Heart right ventricle (tissue), 16 donors: ENCODE measurements around the gene RMDN2. TPM values are rescaled to one million over a fixed set of nuclear protein-coding genes. Genes with fewer than 3 reads are reported as not detected.
A peak's percentile ranks its signal among the peaks of the same experiment; 100 is the strongest.
"Not testable (repeated sequence)": the region's sequence is repeated elsewhere in the genome, so short reads cannot be mapped to it uniquely, and the experiment has no call there.

ENCODE experiments used
- ATAC-seq, 8 donors: fragments of 200-7000 bp; cut with Tn5 transposase; one replicate each; pipeline ENCODE4 v1.9.1; 2020; ENCODE audit warnings: mild to moderate bottlenecking in 8 of 8, moderate library complexity in 8 of 8, moderate number of reproducible peaks in 1 of 8
- DNase-seq, 2 donors: peaks; one replicate each; pipeline ENCODE4 v3.0.0-alpha.2; 2020
- H3K27ac ChIP-seq, 10 donors: fragments of 200-600 bp; sonication (generic) in 2 of 10; one replicate each; pipeline versions ENCODE4 v1.5.0 to v1.8.0; 2020 to 2022; ENCODE audit warnings: mild to moderate bottlenecking in 3 of 10
- H3K27me3 ChIP-seq, 7 donors: fragments of 200-600 bp; one replicate each; pipeline ENCODE4 v1.8.0; 2021 to 2022; ENCODE audit warnings: mild to moderate bottlenecking in 2 of 7
- H3K36me3 ChIP-seq, 9 donors: fragments of 200-600 bp; sonication (generic) in 1 of 9; one replicate each; pipeline versions ENCODE4 v1.5.0 to v1.8.0; 2020 to 2022; ENCODE audit warnings: mild to moderate bottlenecking in 2 of 9
- H3K4me1 ChIP-seq, 9 donors: fragments of 200-600 bp; sonication (generic) in 1 of 9; one replicate each; pipeline versions ENCODE4 v1.5.0 to v1.8.0; 2020 to 2022; ENCODE audit warnings: mild to moderate bottlenecking in 4 of 9
- H3K4me3 ChIP-seq, 10 donors: fragments of 200-600 bp; sonication (generic) in 2 of 10; one replicate each; pipeline versions ENCODE4 v1.5.0 to v1.8.0; 2020 to 2022; ENCODE audit warnings: mild to moderate bottlenecking in 7 of 10, moderate library complexity in 2 of 10
- H3K9me3 ChIP-seq, 11 donors: fragments of 200-600 bp in 10 of 11; sonication (generic) in 2 of 11; one replicate each; pipeline versions ENCODE4 v1.5.0 to v1.8.0; 2013 to 2022; ENCODE audit warnings: mild to moderate bottlenecking in 2 of 11, control low read depth in 1 of 11, moderate library complexity in 1 of 11
- whole genome bisulfite sequencing, 2 donors: extraction: QIAGEN DNeasy Blood & Tissue Kit; methylation state at CpG; one replicate each; pipeline ENCODE4 v1.1.7; 2013; ENCODE audit warnings: inconsistent platforms in 1 of 2; 5-methylcytosine and 5-hydroxymethylcytosine counted together
- intact Hi-C, 10 donors: fragments of 100-400 bp; cut with DNase I; formaldehyde crosslinking; loops; one replicate each; pipeline versions ENCODE4 v1.11.1 to v1.14.2; 2022
- polyA plus RNA-seq, 2 donors: library from polyadenylated mRNA; stranded (reverse); fragments of 200-250 nt; gene quantifications; one replicate each; pipeline ENCODE4 v1.2.3, GENCODE V29; 2013
- total RNA-seq, 10 donors: library from RNA; stranded (reverse); fragmentation: NEBNext Ultra II Directional in 3 of 10; extraction: Animal tissue kit (Norgen Biotek cat#: 25700) in 3 of 10; gene quantifications; one replicate each; pipeline versions ENCODE4 v1.2.1 to v1.2.4, GENCODE V29; 2021 to 2023
- TF ChIP-seq, protein P1 (sequence below), 9 donors: fragments of 200-600 bp; sonication (generic) in 2 of 9; IDR thresholded peaks; one replicate each; pipeline versions ENCODE4 v1.5.0 to v1.8.0; 2021 to 2022; ENCODE audit warnings: antibody characterized with exemption in 9 of 9, mild to moderate bottlenecking in 5 of 9, moderate library complexity in 1 of 9
- donor health status: Arrhythmogenic right ventricular cardiomyopathy.
- donor health status: ischemic (EF 13 %, LVEDD 7.1; RV severe dilation, severe dysfunction).
- donor health status: healthy with polysubstance abuse.
- donor health status: DM: no; HTN: yes; CAD: no.
- donor health status: DM: no; HTN: no; CAD: no.
- donor health status: ischemic (EF 25% LVEDD 6.9; RV normal size, moderate dysfunction).
- donor health status: ischemic (EF 25% LVEDD 5.7; RV mildly dilated, moderate dysfunction).
- donor health status: healthy.
- donor health status: DM: yes; HTN: yes; CAD: no.
- donor health status: Ischemic cardiomyopathy.
- donor health status: ischemic (EF 35%, LVEDD 5.7; RV mildly dilated, moderate dysfunction).
- donor health status: nonischemic (EF 11% LVEDD 7.7; RV severe dilation, severe dysfunction).
- donor health status: DM: yes; HTN: yes; CAD: no.
- donor health status: PGD.
- donor health status: ischemic (EF 29% LVEDD 5.4; RV normal size, mild dysfunction).
- donor health status: nonischemic (EF 23%, LVEDD 6.1; RV moderate dilation, normal function).

Gene RMDN2
- total and polyA plus RNA-seq, 12 donors, result 2.5 to 8.5 (median 4.9) TPM

DNA sequence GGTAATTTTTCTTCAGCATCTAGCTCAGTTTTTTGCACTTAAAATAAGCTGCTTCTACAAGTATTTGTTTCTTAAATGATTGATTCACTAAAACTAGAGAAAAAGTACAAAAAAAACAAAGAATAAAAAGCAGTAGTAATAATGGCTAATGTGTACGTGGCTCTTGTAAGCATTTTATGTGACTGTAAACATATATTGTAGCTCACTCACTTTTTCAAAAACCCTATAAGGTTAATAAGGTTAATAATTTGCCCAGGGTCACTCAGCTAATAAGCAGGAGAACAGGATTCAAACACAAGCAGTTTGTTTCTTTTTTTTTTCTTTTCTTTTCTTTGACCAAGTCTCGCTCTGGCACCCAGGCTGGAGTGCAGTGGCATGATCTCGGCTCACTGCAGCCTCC lies 67.5 kb downstream of the RMDN2 start:
- H3K27ac ChIP-seq, result no peak overlapping the region

DNA sequence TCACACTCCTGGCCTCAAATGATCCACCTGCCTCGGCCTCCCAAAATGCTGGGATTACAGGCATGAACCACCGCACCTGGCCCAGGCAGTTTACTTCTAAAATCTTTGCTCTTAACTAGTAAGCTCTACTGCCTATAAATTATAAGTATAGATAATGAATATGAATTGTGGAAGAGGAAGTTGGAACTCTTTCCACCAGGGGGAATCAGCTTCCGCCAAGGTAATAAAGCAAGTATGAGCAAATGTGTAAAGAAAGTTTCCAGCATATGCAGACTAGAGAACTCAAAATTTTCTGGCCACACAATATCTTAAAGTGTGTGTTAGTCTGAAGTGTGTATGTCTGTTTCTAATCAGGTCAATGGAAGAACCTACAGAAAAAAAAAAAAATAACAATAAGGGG lies 68.1 kb downstream of the RMDN2 start:
- intact Hi-C loops, result loop anchor here in 1 of 10 donors (10.0 kb wide), 1 partner anchor 52 kb away; no protein-coding TSS in a partner anchor
- DNase-seq, result no peak
- 97 to 100% methylated on average over 3 of the region's 3 CpGs for WGBS, 2 donors

More for the DNA sequence above, 67.5 kb downstream of the RMDN2 start:
- no peaks in the 10 kb centered on the region for H3K27me3 ChIP-seq
- 94 to 98% methylated on average over 3 of the region's 3 CpGs for WGBS, 2 donors
- intact Hi-C loops, result loop anchor here in 1 of 10 donors (10.0 kb wide), 1 partner anchor 52 kb away; no protein-coding TSS in a partner anchor
- no peak for ATAC-seq
- peaks cover 0 to 5% (median 0%) of the 10 kb centered on the region in 9 donors for H3K36me3 ChIP-seq
- no peak for DNase-seq
- H3K4me3 ChIP-seq, result no peak overlapping the region
- TF ChIP-seq, protein P1, sequence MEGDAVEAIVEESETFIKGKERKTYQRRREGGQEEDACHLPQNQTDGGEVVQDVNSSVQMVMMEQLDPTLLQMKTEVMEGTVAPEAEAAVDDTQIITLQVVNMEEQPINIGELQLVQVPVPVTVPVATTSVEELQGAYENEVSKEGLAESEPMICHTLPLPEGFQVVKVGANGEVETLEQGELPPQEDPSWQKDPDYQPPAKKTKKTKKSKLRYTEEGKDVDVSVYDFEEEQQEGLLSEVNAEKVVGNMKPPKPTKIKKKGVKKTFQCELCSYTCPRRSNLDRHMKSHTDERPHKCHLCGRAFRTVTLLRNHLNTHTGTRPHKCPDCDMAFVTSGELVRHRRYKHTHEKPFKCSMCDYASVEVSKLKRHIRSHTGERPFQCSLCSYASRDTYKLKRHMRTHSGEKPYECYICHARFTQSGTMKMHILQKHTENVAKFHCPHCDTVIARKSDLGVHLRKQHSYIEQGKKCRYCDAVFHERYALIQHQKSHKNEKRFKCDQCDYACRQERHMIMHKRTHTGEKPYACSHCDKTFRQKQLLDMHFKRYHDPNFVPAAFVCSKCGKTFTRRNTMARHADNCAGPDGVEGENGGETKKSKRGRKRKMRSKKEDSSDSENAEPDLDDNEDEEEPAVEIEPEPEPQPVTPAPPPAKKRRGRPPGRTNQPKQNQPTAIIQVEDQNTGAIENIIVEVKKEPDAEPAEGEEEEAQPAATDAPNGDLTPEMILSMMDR (IDR thresholded peaks at IDR 0.05), result no peak
- H3K9me3 ChIP-seq, result no peaks in the 10 kb centered on the region
- H3K4me1 ChIP-seq, result peaks cover 0 to 3% (median 0%) of the 10 kb centered on the region in 9 donors

DNA sequence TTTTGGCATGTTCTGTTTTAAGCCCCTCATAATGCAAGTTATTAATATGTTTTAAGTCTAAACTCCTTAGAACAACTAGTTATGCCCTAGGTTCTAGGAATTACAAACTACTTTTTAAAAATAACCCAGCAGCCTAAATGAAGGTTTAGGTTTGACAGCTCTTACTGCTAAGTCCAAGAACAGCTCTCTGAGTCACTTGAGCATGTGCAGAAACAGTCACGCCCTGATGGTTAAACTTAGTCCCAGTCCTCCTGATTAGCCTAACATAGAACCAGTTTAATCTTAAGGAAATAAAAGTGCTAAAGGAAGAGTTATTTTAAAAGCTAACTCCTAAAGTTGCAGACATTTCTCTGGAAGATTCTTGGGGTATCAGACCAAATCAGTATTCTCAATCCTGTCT lies 72.5 kb downstream of the RMDN2 start:
- Histone ChIP-seq H3K4me3 (no peak overlapping the region), H3K27me3 (no peaks in the 10 kb centered on the region), H3K27ac (no peak overlapping the region), H3K9me3 (peaks cover 0 to 10% (median 4%) of the 10 kb centered on the region in 11 donors), H3K36me3 (peaks cover 0 to 37% (median 0%) of the 10 kb centered on the region in 9 donors), H3K4me1 (peaks cover 0 to 4% (median 0%) of the 10 kb centered on the region in 9 donors)
- 77 to 82% methylated on average over 1 of the region's 1 CpG for WGBS, 2 donors
- TF ChIP-seq, protein P1 (IDR thresholded peaks at IDR 0.05), result no peak
- ATAC-seq (peak in 3 of 8 donors; percentile 56 to 83 (median 56)), DNase-seq (no peak)
- intact Hi-C loops, result loop anchor here in 1 of 10 donors (10.0 kb wide), 1 partner anchor 47 kb away; no protein-coding TSS in a partner anchor

More for the DNA sequence above, 68.1 kb downstream of the RMDN2 start:
- Histone ChIP-seq H3K4me1 (peaks cover 0 to 4% (median 0%) of the 10 kb centered on the region in 9 donors), H3K36me3 (peaks cover 0 to 11% (median 0%) of the 10 kb centered on the region in 9 donors), H3K4me3 (no peak overlapping the region), H3K9me3 (no peaks in the 10 kb centered on the region), H3K27me3 (no peaks in the 10 kb centered on the region), H3K27ac (no peak overlapping the region)
- TF ChIP-seq, protein P1 (IDR thresholded peaks at IDR 0.05), result no peak
- no peak for ATAC-seq

DNA sequence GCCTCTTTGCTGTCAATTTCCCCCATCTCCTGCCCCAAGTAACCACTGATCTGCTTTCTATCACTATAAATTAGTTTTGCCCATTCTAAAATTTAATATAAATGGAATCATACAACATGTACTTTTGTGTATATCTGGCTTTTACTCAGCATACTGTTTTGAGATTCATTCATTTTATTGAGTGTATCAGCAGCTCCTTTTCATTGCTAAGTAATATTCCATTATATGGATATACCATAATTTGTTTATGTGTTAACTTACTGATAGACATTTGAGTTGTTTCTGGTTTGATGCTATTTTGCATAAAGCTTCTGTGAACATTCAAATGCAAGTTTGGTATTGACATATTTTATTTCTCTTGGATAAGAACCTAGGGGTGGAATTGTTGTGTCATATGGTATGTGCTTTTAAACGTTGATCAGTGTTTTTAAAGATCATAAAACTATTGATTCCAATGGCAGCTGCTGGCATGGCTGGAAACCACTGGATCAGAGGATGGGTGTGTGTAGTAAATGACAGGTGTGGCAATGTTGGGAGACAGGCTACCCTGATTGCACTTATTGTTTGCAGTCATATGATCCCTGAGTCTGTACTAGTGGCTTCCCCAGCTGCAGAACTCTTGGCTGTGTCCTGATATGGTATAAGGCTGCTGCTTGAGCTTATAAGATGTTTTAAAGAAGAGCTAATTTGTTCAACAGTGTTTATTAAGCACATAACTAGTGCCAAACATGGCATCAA lies 75.6 kb downstream of the RMDN2 start:
- DNase-seq (no peak), ATAC-seq (no peak)
- Histone ChIP-seq H3K27me3 (no peaks in the 10 kb centered on the region), H3K4me3 (no peak overlapping the region), H3K36me3 (peaks cover 0 to 37% (median 7%) of the 10 kb centered on the region in 9 donors), H3K27ac (no peak overlapping the region), H3K9me3 (peaks cover 0 to 10% (median 4%) of the 10 kb centered on the region in 11 donors), H3K4me1 (peaks cover 0 to 4% (median 0%) of the 10 kb centered on the region in 9 donors)
- 86 to 89% methylated on average over 1 of the region's 1 CpG for WGBS, 2 donors
- TF ChIP-seq, protein P1 (IDR thresholded peaks at IDR 0.05), result no peak
- intact Hi-C loops, result no loop called here

DNA sequence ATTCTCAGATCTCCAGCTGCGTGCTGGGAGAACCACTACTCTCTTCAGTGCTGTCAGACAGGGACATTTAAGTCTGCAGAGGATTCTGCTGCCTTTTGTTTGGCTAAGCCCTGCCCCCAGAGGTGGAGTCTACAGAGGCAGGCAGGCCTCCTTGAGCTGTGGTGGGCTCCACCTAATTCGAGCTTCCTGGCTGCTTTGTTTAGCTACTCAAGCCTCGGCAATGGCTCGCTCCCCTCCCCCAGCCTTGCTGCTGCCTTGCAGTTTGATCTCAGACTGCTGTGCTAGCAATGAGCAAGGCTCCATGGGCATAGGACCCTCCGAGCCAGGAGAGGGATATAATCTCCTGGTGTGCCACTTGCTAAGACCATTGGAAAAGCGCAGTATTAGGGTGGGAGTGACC lies 85.1 kb downstream of the RMDN2 start:
- ATAC-seq, intact Hi-C loops, H3K27me3 ChIP-seq, H3K4me1 ChIP-seq, H3K27ac ChIP-seq, DNase-seq, H3K4me3 ChIP-seq, H3K9me3 ChIP-seq: not testable (repeated sequence)
- peaks cover 0 to 12% (median 0%) of the 10 kb centered on the region in 9 donors for H3K36me3 ChIP-seq
- WGBS, 2 donors, result 83 to 87% methylated on average over 6 of the region's 6 CpGs
